ENCODE data around the gene ARHGAP24.

The ARHGAP24 gene

DNA sequence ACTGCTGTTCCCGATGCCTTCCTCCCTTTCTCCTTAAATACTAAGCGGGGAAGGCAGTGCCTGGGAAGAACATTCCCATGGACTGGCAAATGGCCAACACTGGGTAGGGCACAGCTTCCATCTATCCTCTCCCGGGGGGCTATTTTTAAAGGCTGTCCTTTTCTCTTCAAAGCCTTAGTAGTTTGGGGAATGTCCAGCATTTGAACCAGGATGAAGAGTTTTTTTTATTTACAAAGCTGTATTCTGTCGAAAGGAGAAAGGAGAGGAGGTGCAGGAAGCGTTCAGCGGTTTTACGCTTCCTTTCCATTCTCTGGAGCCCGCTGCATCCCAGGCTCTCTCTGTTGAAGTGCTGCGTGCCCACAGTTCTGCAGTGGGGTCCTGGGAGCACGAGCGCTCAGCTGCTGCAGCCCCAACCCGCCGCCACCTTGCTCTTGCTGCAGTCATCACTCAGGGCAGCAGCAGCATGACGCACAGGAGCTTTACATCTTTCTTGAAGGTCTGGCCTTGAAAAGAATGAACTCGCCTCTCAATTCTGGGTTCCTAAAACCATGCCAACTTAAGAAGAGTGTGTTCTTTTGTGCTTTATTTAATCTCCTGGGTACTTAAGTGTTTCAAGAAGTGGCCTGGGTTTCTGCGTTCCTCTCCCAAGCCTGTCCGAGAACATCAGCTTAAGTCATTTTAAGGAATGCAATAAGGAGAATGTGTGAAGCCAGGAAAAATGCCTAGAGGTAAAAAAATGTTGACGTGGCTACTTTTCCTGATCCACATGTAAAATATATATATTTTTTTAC lies 457.7 kb downstream of the ARHGAP24 start:
- peak overlapping the region; percentile 0 for H3K4me3 ChIP-seq (ENCODE audit: low read depth, low read length)
- in situ Hi-C loops (cut with HindIII; ENCODE audit: low sequenced_read_pairs) = no loop called here
- TF ChIP-seq, protein P1, sequence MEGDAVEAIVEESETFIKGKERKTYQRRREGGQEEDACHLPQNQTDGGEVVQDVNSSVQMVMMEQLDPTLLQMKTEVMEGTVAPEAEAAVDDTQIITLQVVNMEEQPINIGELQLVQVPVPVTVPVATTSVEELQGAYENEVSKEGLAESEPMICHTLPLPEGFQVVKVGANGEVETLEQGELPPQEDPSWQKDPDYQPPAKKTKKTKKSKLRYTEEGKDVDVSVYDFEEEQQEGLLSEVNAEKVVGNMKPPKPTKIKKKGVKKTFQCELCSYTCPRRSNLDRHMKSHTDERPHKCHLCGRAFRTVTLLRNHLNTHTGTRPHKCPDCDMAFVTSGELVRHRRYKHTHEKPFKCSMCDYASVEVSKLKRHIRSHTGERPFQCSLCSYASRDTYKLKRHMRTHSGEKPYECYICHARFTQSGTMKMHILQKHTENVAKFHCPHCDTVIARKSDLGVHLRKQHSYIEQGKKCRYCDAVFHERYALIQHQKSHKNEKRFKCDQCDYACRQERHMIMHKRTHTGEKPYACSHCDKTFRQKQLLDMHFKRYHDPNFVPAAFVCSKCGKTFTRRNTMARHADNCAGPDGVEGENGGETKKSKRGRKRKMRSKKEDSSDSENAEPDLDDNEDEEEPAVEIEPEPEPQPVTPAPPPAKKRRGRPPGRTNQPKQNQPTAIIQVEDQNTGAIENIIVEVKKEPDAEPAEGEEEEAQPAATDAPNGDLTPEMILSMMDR (IDR thresholded peaks at IDR 0.05; ENCODE audit: low read depth, low read length, missing control alignments) = no peak
- no peak for DNase-seq (ENCODE audit: low read depth)

DNA sequence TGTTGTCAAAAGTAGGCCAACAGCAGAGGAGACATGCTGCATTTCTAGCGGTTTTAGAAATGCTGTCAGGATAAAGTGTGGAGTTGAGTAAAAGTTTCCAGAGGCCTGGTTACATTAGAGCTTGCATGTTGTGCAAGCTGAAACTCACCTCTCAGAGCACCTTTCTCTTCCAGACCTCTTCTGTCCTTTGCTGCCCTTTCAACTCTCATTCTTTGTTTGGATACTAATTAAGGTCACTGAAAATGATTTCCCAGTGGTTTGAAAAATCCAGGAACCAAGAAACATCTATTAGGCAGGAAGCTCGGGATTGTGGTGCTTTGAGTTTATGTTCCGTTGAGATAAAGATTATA lies 458.3 kb downstream of the ARHGAP24 start:
- no peak overlapping the region for H3K4me3 ChIP-seq (ENCODE audit: low read depth, low read length)
- no peak for DNase-seq (ENCODE audit: low read depth)
- TF ChIP-seq, protein P1 (IDR thresholded peaks at IDR 0.05; ENCODE audit: low read depth, low read length, missing control alignments) = no peak
- in situ Hi-C loops (cut with HindIII; ENCODE audit: low sequenced_read_pairs) = no loop called here

DNA sequence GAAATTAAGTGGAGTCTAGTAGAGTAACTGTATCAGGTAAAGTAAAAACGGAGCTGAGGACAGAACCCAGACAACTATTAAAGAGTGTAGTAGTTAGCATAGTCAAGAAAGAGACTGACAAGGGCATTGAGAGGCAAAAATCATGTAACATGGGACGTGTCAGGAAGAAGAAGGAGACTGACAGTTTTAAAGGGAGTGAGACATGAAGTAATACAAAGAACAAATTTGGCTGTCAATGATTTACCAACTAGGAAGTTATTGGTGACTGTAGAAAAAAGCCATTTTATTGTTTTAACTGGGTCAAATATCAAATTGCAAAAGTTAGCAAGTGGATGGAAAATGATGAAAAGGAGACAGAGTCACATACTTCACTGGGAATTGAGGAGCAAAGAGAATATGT lies 462.6 kb downstream of the ARHGAP24 start:
- H3K4me3 ChIP-seq (ENCODE audit: low read depth, low read length) = no peak overlapping the region
- no peak for DNase-seq (ENCODE audit: low read depth)
- in situ Hi-C loops (cut with HindIII; ENCODE audit: low sequenced_read_pairs) = no loop called here
- TF ChIP-seq, protein P1 (IDR thresholded peaks at IDR 0.05; ENCODE audit: low read depth, low read length, missing control alignments) = no peak

DNA sequence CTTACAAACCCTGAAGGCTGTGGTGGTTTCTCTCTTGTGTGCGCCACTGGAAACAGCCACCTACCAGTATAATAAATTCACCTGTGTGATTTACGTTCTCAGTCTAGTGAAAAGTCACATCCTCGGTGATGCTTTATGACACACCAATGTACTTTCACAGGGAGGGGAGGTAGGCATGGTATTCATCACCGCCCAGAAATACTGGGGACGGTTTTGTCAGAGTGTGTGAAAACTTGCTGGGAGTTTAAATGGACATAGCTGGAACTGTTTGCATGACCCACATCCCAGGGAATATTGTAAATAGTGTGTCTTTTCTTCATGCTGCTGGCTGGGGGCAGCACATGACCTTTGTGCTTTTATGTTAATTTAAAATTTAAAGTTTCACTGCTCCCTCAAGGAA lies 463.1 kb downstream of the ARHGAP24 start:
- in situ Hi-C loops (cut with HindIII; ENCODE audit: low sequenced_read_pairs) = no loop called here
- TF ChIP-seq, protein P1 (IDR thresholded peaks at IDR 0.05; ENCODE audit: low read depth, low read length, missing control alignments) = no peak
- no peak overlapping the region for H3K4me3 ChIP-seq (ENCODE audit: low read depth, low read length)
- no peak for DNase-seq (ENCODE audit: low read depth)

DNA sequence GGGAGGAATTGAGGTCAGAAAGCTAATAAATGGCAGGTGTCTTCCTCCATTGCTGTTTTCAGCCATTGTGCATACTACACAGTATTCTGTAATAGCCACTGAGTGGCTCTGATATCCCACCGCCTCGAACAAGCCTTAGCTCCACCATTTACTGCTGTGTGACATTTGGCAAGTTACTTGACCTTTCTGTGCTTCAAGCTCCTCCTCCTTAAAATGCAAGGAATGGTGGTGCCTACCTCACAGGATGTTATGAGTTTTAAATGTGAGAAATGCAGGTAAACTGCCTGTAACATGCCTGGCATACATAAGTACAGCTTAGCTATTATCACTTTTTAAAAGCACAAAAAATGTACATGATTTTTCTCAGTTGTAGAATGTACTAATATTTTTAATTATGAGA lies 464.0 kb downstream of the ARHGAP24 start:
- no peak for DNase-seq (ENCODE audit: low read depth)
- in situ Hi-C loops (cut with HindIII; ENCODE audit: low sequenced_read_pairs) = no loop called here
- TF ChIP-seq, protein P1 (IDR thresholded peaks at IDR 0.05; ENCODE audit: low read depth, low read length, missing control alignments) = no peak
- no peak overlapping the region for H3K4me3 ChIP-seq (ENCODE audit: low read depth, low read length)

DNA sequence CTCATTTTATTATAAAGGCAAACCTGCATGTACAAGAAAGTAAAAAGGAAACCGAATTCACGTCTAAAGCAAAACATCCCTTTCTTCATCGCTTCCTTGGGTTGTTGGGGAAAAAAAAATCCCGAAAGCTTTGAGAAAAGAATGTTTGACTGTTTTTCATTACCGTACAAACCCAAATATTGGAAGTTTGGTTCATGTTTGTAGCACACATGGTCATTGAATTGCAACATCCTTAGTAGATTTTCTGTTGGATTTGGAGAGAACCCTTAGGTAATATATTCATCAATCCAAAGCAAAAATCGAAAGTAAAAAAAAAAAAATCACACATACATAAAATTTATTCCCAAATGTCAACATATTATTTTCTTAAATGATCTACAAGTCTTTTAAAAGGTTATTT lies 464.6 kb downstream of the ARHGAP24 start:
- TF ChIP-seq, protein P1 (IDR thresholded peaks at IDR 0.05; ENCODE audit: low read depth, low read length, missing control alignments) = no peak
- H3K4me3 ChIP-seq (ENCODE audit: low read depth, low read length) = no peak overlapping the region
- DNase-seq (ENCODE audit: low read depth) = no peak
- in situ Hi-C loops (cut with HindIII; ENCODE audit: low sequenced_read_pairs) = no loop called here

All from astrocyte of the cerebellum (primary cell).